GM18858 (cell line): ENCODE measurements around the gene STX10.

Experiments
- ATAC-seq: cut with Tn5 transposase; IDR thresholded peaks from one replicate; pipeline ENCODE4 v1.9.1; 2021; ENCODE audit not compliant: unreplicated experiment

STX10 gene

GRCh38 chr19:13146763-13147563, 3.2 kb downstream of the STX10 start:
- no peak for ATAC-seq

GRCh38 chr19:13139633-13140311, 10.4 kb downstream of the STX10 start:
- no peak for ATAC-seq

GRCh38 chr19:13138916-13139198, 11.3 kb downstream of the STX10 start:
- ATAC-seq: no peak

- ATAC-seq: no peak
Observed at GRCh38 chr19:13138171-13138915, 11.8 kb downstream of the STX10 start.

- ATAC-seq: no peak
Observed at GRCh38 chr19:13137290-13137794, 12.8 kb downstream of the STX10 start.

- no peak for ATAC-seq
Observed at GRCh38 chr19:13135068-13136062, 14.8 kb downstream of the STX10 start.

- ATAC-seq: no peak
Observed at GRCh38 chr19:13134626-13135025, 15.5 kb downstream of the STX10 start.

GRCh38 chr19:13133241-13133870, 16.8 kb downstream of the STX10 start:
- ATAC-seq: no peak

- ATAC-seq: no peak
Observed at GRCh38 chr19:13132471-13133180, 17.5 kb downstream of the STX10 start.

- ATAC-seq: no peak
Observed at GRCh38 chr19:13130886-13131490, 19.2 kb downstream of the STX10 start.

GRCh38 chr19:13129384-13129783, 20.8 kb downstream of the STX10 start:
- ATAC-seq: no peak

- ATAC-seq: no peak
Observed at GRCh38 chr19:13128583-13128982, 21.6 kb downstream of the STX10 start.

- no peak for ATAC-seq
Observed at GRCh38 chr19:13127811-13128575, 22.2 kb downstream of the STX10 start.

- no peak for ATAC-seq
Observed at GRCh38 chr19:13127051-13127450, 23.1 kb downstream of the STX10 start.

- ATAC-seq: no peak
Observed at GRCh38 chr19:13122980-13123957, 26.9 kb downstream of the STX10 start.

GRCh38 chr19:13122275-13122878, 27.8 kb downstream of the STX10 start:
- no peak for ATAC-seq
